Measurements from ENCODE around the gene NCBP2.

The NCBP2 gene

GRCh38 chr3:196936288-196936687 is 6.0 kb downstream of the NCBP2 start:
- DNase-seq, result no peak

GRCh38 chr3:196932600-196932999 is 9.7 kb downstream of the NCBP2 start:
- no peak for DNase-seq

- no peak for DNase-seq
Observed at GRCh38 chr3:196931828-196932587, 10.3 kb downstream of the NCBP2 start.

GRCh38 chr3:196931157-196931556 is 11.2 kb downstream of the NCBP2 start:
- no peak for DNase-seq

- no peak for DNase-seq
Observed at GRCh38 chr3:196927571-196928453, 14.5 kb downstream of the NCBP2 start.

- no peak for DNase-seq
Observed at GRCh38 chr3:196920733-196921132, 21.6 kb downstream of the NCBP2 start.

GRCh38 chr3:196918968-196919367 is 23.4 kb downstream of the NCBP2 start:
- DNase-seq, result no peak

- DNase-seq, result no peak
Observed at GRCh38 chr3:196916995-196917394, 25.3 kb downstream of the NCBP2 start.

GRCh38 chr3:196916221-196916620 is 26.1 kb downstream of the NCBP2 start:
- DNase-seq, result no peak

- no peak for DNase-seq
Observed at GRCh38 chr3:196915375-196915774, 27.0 kb downstream of the NCBP2 start.

GRCh38 chr3:196914866-196915265 is 27.5 kb downstream of the NCBP2 start:
- no peak for DNase-seq

GRCh38 chr3:196903740-196904139 is 38.6 kb downstream of the NCBP2 start:
- DNase-seq, result no peak

- no peak for DNase-seq
Observed at GRCh38 chr3:196902296-196902695, 40.0 kb downstream of the NCBP2 start.

- DNase-seq, result no peak
Observed at GRCh38 chr3:196901768-196902167, 40.6 kb downstream of the NCBP2 start.

GRCh38 chr3:196896229-196896628 is 46.1 kb downstream of the NCBP2 start:
- no peak for DNase-seq

- DNase-seq, result no peak
Observed at GRCh38 chr3:196894557-196895295, 47.6 kb downstream of the NCBP2 start.

GRCh38 chr3:196889844-196890708 is 52.3 kb downstream of the NCBP2 start:
- DNase-seq, result no peak

- DNase-seq, result no peak
Observed at GRCh38 chr3:196886144-196886543, 56.2 kb downstream of the NCBP2 start.

Data from NCI-H1694 treated with DMSO at 0.1 percent for 48 hours (cell line).